CD8-positive, alpha-beta memory T cell (primary cell): Measurements from ENCODE around the gene LMX1A. TPM values are rescaled to one million over a fixed set of nuclear protein-coding genes. Genes with fewer than 3 reads are reported as not detected.
A peak's percentile ranks its signal among the peaks of the same experiment; 100 is the strongest.

Experiments used
- CTCF ChIA-PET: fragments of 350-600 bp; sonication (Branson Sonifier 250); formaldehyde crosslinking; loops from one replicate; lab custom pipeline; 2021; ENCODE audit warnings: antibody characterized with exemption; lab: Charles Lee
- POLR2A ChIA-PET: fragments of 350-600 bp; sonication (Branson Sonifier 250); formaldehyde crosslinking; loops from one replicate; lab custom pipeline; 2021; ENCODE audit warnings: antibody characterized with exemption; lab: Charles Lee
- DNase-seq, 5 donors: peaks; one replicate each; pipeline versions ENCODE4 v3.0.0 to v3.0.0-alpha.2; 2020 to 2022; ENCODE audit warnings: mixed read lengths in 1 of 5
- H3K27ac ChIP-seq: one replicate; pipeline ENCODE4 v1.7.0; 2013; ENCODE audit warnings: low read depth, mild to moderate bottlenecking, low read length, moderate library complexity
- H3K27me3 ChIP-seq: 2 replicates; pipeline ENCODE4 v1.7.0; 2013; ENCODE audit warnings: low read length, mild to moderate bottlenecking; ENCODE audit not compliant: insufficient read depth, poor library complexity, severe bottlenecking
- H3K36me3 ChIP-seq: 2 replicates; pipeline ENCODE4 v1.7.0; 2013; ENCODE audit warnings: mild to moderate bottlenecking, low read length, moderate library complexity; ENCODE audit not compliant: insufficient read depth
- H3K4me1 ChIP-seq: 2 replicates; pipeline ENCODE4 v1.7.0; 2013; ENCODE audit warnings: mild to moderate bottlenecking, low read length, moderate library complexity; ENCODE audit not compliant: insufficient read depth
- H3K4me3 ChIP-seq: 2 replicates; pipeline ENCODE4 v1.7.0; 2013; ENCODE audit warnings: mild to moderate bottlenecking, low read length
- H3K9me3 ChIP-seq: 2 replicates; pipeline ENCODE4 v1.7.0; 2013; ENCODE audit warnings: mild to moderate bottlenecking, low read length
- H3K27ac Mint-ChIP-seq, 8 donors: one replicate each; pipeline ENCODE4 v1.8.0; 2020 to 2021; ENCODE audit warnings: mixed read lengths in 8 of 8, mild to moderate bottlenecking in 6 of 8, inconsistent platforms in 3 of 8, moderate library complexity in 3 of 8
- H3K27me3 Mint-ChIP-seq, 2 donors: one replicate each; pipeline ENCODE4 v1.8.0; 2020 to 2021; ENCODE audit warnings: mixed read lengths in 2 of 2, mild to moderate bottlenecking in 1 of 2, moderate library complexity in 1 of 2
- H3K36me3 Mint-ChIP-seq, 3 donors: one replicate each; pipeline ENCODE4 v1.8.0; 2020 to 2021; ENCODE audit warnings: mixed read lengths in 3 of 3, inconsistent platforms in 1 of 3, mild to moderate bottlenecking in 1 of 3
- H3K4me1 Mint-ChIP-seq, 3 donors: one replicate each; pipeline ENCODE4 v1.8.0; 2020 to 2021; ENCODE audit warnings: mixed read lengths in 3 of 3, inconsistent platforms in 1 of 3, mild to moderate bottlenecking in 1 of 3
- H3K4me3 Mint-ChIP-seq, 7 donors: one replicate each; pipeline ENCODE4 v1.8.0; 2020 to 2021; ENCODE audit warnings: mixed read lengths in 7 of 7, mild to moderate bottlenecking in 6 of 7, moderate library complexity in 4 of 7, inconsistent platforms in 2 of 7
- H3K9me3 Mint-ChIP-seq, 5 donors: one replicate each; pipeline ENCODE4 v1.8.0; 2020 to 2022; ENCODE audit warnings: mixed read lengths in 5 of 5, mild to moderate bottlenecking in 3 of 5, moderate library complexity in 2 of 5, inconsistent platforms in 1 of 5
- polyA plus RNA-seq: library from polyadenylated mRNA; unstranded; fragments of 300-500 nt; fragmentation: Illumina TruSeq; gene quantifications from one replicate; pipeline ENCODE4 v1.2.3, GENCODE V29; 2021
- total RNA-seq, 2 experiments: library from RNA; stranded (reverse); gene quantifications; one replicate each; pipeline ENCODE4 v1.2.3, GENCODE V29; 2021

LMX1A gene
- total and polyA plus RNA-seq, 3 experiments from 2014 or later: not detected

GRCh38 chr1:165218731-165219130 lies 137.8 kb downstream of the LMX1A start:
- H3K27ac ChIP-seq: no peak overlapping the region
- POLR2A ChIA-PET: no interaction called here
- CTCF ChIA-PET: interaction anchor here (0.8 kb wide), 1 partner anchor 12 kb away, joined by 3 read pairs; no protein-coding TSS in a partner anchor
- H3K4me3 ChIP-seq: no peak overlapping the region
- Mint-ChIP-seq H3K4me3 (no peak overlapping the region), H3K4me1 (no peaks in the 10 kb centered on the region), H3K9me3 (peaks cover 0 to 2% (median 0%) of the 10 kb centered on the region in 5 donors), H3K27ac (no peak overlapping the region), H3K27me3 (peaks cover 5 to 27% of the 10 kb centered on the region in 2 donors), H3K36me3 (no peaks in the 10 kb centered on the region)
- H3K36me3 ChIP-seq: no peaks in the 10 kb centered on the region
- no peaks in the 10 kb centered on the region for H3K4me1 ChIP-seq
- no peak for DNase-seq
- no peaks in the 10 kb centered on the region for H3K9me3 ChIP-seq
- H3K27me3 ChIP-seq: no peaks in the 10 kb centered on the region

GRCh38 chr1:165217958-165218357 lies 138.6 kb downstream of the LMX1A start:
- Histone ChIP-seq H3K4me1 (no peaks in the 10 kb centered on the region), H3K27me3 (no peaks in the 10 kb centered on the region), H3K27ac (no peak overlapping the region), H3K4me3 (no peak overlapping the region), H3K9me3 (no peaks in the 10 kb centered on the region), H3K36me3 (no peaks in the 10 kb centered on the region)
- POLR2A ChIA-PET: no interaction called here
- CTCF ChIA-PET: interaction anchor here (0.8 kb wide), 1 partner anchor 13 kb away, joined by 3 read pairs; no protein-coding TSS in a partner anchor
- H3K27me3 Mint-ChIP-seq: peaks cover 5 to 27% of the 10 kb centered on the region in 2 donors
- no peak for DNase-seq
- no peaks in the 10 kb centered on the region for H3K4me1 Mint-ChIP-seq
- no peaks in the 10 kb centered on the region for H3K9me3 Mint-ChIP-seq
- H3K27ac Mint-ChIP-seq: no peak overlapping the region
- H3K4me3 Mint-ChIP-seq: no peak overlapping the region
- H3K36me3 Mint-ChIP-seq: no peaks in the 10 kb centered on the region

GRCh38 chr1:165216254-165216653 lies 140.3 kb downstream of the LMX1A start:
- no peaks in the 10 kb centered on the region for H3K36me3 Mint-ChIP-seq
- H3K4me3 Mint-ChIP-seq: no peak overlapping the region
- Histone ChIP-seq H3K4me1 (no peaks in the 10 kb centered on the region), H3K9me3 (no peaks in the 10 kb centered on the region), H3K4me3 (no peak overlapping the region), H3K27me3 (no peaks in the 10 kb centered on the region), H3K27ac (no peak overlapping the region), H3K36me3 (no peaks in the 10 kb centered on the region)
- CTCF ChIA-PET: no interaction called here
- POLR2A ChIA-PET: no interaction called here
- H3K27ac Mint-ChIP-seq: no peak overlapping the region
- H3K9me3 Mint-ChIP-seq: no peaks in the 10 kb centered on the region
- H3K27me3 Mint-ChIP-seq: peaks cover 7 to 31% of the 10 kb centered on the region in 2 donors
- no peaks in the 10 kb centered on the region for H3K4me1 Mint-ChIP-seq
- DNase-seq: no peak

- Mint-ChIP-seq H3K4me3 (no peak overlapping the region), H3K36me3 (no peaks in the 10 kb centered on the region), H3K4me1 (no peaks in the 10 kb centered on the region), H3K27ac (peak overlapping the region in 1 of 8 donors; percentile 43), H3K27me3 (peaks cover 7 to 31% of the 10 kb centered on the region in 2 donors), H3K9me3 (no peaks in the 10 kb centered on the region)
- H3K27ac ChIP-seq: no peak overlapping the region
- H3K27me3 ChIP-seq: no peaks in the 10 kb centered on the region
- DNase-seq: no peak
- ChIA-PET POLR2A (no interaction called here), CTCF (no interaction called here)
- H3K4me3 ChIP-seq: no peak overlapping the region
- H3K4me1 ChIP-seq: no peaks in the 10 kb centered on the region
- H3K36me3 ChIP-seq: no peaks in the 10 kb centered on the region
- no peaks in the 10 kb centered on the region for H3K9me3 ChIP-seq
These were observed 140.8 kb downstream of the LMX1A start for GRCh38 chr1:165215676-165216075.

- ChIA-PET POLR2A (no interaction called here), CTCF (no interaction called here)
- no peaks in the 10 kb centered on the region for H3K9me3 Mint-ChIP-seq
- Histone ChIP-seq H3K36me3 (no peaks in the 10 kb centered on the region), H3K4me1 (no peaks in the 10 kb centered on the region), H3K27ac (no peak overlapping the region), H3K4me3 (no peak overlapping the region), H3K9me3 (no peaks in the 10 kb centered on the region), H3K27me3 (no peaks in the 10 kb centered on the region)
- no peaks in the 10 kb centered on the region for H3K36me3 Mint-ChIP-seq
- H3K27me3 Mint-ChIP-seq: peaks cover 2 to 11% of the 10 kb centered on the region in 2 donors
- no peak overlapping the region for H3K4me3 Mint-ChIP-seq
- H3K4me1 Mint-ChIP-seq: no peaks in the 10 kb centered on the region
- no peak overlapping the region for H3K27ac Mint-ChIP-seq
- no peak for DNase-seq
These were observed 144.3 kb downstream of the LMX1A start for GRCh38 chr1:165212229-165212628.

- Mint-ChIP-seq H3K4me3 (no peak overlapping the region), H3K9me3 (no peaks in the 10 kb centered on the region), H3K4me1 (no peaks in the 10 kb centered on the region), H3K36me3 (no peaks in the 10 kb centered on the region), H3K27ac (no peak overlapping the region), H3K27me3 (peaks cover 2 to 4% of the 10 kb centered on the region in 2 donors)
- no peak for DNase-seq
- ChIA-PET POLR2A (no interaction called here), CTCF (no interaction called here)
- H3K27ac ChIP-seq: no peak overlapping the region
- no peaks in the 10 kb centered on the region for H3K4me1 ChIP-seq
- H3K36me3 ChIP-seq: no peaks in the 10 kb centered on the region
- no peaks in the 10 kb centered on the region for H3K27me3 ChIP-seq
- H3K9me3 ChIP-seq: no peaks in the 10 kb centered on the region
- H3K4me3 ChIP-seq: no peak overlapping the region
These were observed 148.5 kb downstream of the LMX1A start for GRCh38 chr1:165207853-165208515.

GRCh38 chr1:165205145-165205544 lies 151.4 kb downstream of the LMX1A start:
- no peaks in the 10 kb centered on the region for H3K4me1 Mint-ChIP-seq
- H3K36me3 Mint-ChIP-seq: no peaks in the 10 kb centered on the region
- CTCF ChIA-PET: no interaction called here
- H3K27me3 Mint-ChIP-seq: peaks cover 0 to 2% of the 10 kb centered on the region in 2 donors
- H3K4me3 Mint-ChIP-seq: no peak overlapping the region
- no peaks in the 10 kb centered on the region for H3K36me3 ChIP-seq
- H3K4me3 ChIP-seq: no peak overlapping the region
- no peaks in the 10 kb centered on the region for H3K27me3 ChIP-seq
- H3K4me1 ChIP-seq: no peaks in the 10 kb centered on the region
- no peaks in the 10 kb centered on the region for H3K9me3 ChIP-seq
- no peak for DNase-seq
- no peak overlapping the region for H3K27ac Mint-ChIP-seq
- H3K9me3 Mint-ChIP-seq: peaks cover 0 to 1% (median 0%) of the 10 kb centered on the region in 5 donors
- POLR2A ChIA-PET: no interaction called here
- H3K27ac ChIP-seq: no peak overlapping the region

GRCh38 chr1:165204548-165204947 lies 152.0 kb downstream of the LMX1A start:
- no peak overlapping the region for H3K4me3 Mint-ChIP-seq
- DNase-seq: no peak
- no peak overlapping the region for H3K4me3 ChIP-seq
- no peaks in the 10 kb centered on the region for H3K27me3 ChIP-seq
- peaks cover 0 to 2% of the 10 kb centered on the region in 2 donors for H3K27me3 Mint-ChIP-seq
- H3K36me3 ChIP-seq: no peaks in the 10 kb centered on the region
- no peaks in the 10 kb centered on the region for H3K4me1 ChIP-seq
- H3K27ac ChIP-seq: no peak overlapping the region
- no peaks in the 10 kb centered on the region for H3K9me3 ChIP-seq
- peaks cover 0 to 1% (median 0%) of the 10 kb centered on the region in 5 donors for H3K9me3 Mint-ChIP-seq
- H3K36me3 Mint-ChIP-seq: no peaks in the 10 kb centered on the region
- POLR2A ChIA-PET: no interaction called here
- CTCF ChIA-PET: no interaction called here
- H3K27ac Mint-ChIP-seq: no peak overlapping the region
- H3K4me1 Mint-ChIP-seq: no peaks in the 10 kb centered on the region
